ENCODE results near the gene TEX53.

TEX53 gene

DNA sequence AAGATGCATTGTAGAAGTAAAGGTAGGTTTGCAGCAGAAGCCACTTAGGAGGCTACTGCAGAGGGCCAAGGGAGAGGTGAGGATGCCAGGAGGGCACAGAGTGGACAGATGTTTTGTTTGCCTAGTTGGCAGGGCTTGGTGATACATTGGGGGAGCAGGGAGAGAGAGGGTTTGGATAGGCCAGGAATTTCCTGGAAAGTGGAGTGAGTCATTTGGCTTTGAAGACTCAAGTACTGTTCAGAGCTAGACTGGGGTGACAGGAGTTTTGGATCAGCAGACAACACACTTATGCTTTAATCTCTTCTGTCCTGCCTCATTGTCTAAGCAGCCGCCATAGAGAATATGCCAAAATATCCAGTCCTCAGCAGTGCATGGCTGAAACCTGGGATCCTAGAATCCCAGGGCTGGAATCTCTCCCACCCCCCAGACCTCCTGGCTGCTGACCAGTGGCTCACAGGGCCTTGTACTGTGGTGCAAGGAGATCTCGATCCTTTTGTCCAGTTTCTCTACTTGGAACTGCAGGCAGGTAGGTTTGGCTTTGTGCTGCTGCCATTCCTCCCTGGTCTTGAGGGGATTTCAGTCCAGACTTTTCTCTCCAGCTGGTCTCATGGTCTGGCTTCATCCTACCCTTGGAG is 35.5 kb downstream of the TEX53 start:
- Histone ChIP-seq H3K27me3 (ENCODE audit: insufficient read depth, insufficient read length) (no peaks in the 10 kb centered on the region), H3K4me3 (ENCODE audit: insufficient read length, low read depth) (no peak overlapping the region), H3K4me1 (ENCODE audit: insufficient read depth, insufficient read length) (no peaks in the 10 kb centered on the region), H3K9ac (ENCODE audit: insufficient read length, low read depth) (no peak overlapping the region), H3K36me3 (ENCODE audit: insufficient read depth, insufficient read length, low read length) (peaks cover 17% of the 10 kb centered on the region), H3K9me3 (ENCODE audit: insufficient read depth, low read length) (no peaks in the 10 kb centered on the region)
- TF ChIP-seq SUZ12 (IDR thresholded peaks at IDR 0.05; ENCODE audit: extremely low read depth, insufficient read depth, insufficient read length): no peak
- TF ChIP-seq ZNF274 (IDR thresholded peaks at IDR 0.05; ENCODE audit: low read depth, low read length): no peak
- no peak for TF ChIP-seq YY1 (IDR thresholded peaks at IDR 0.05; ENCODE audit: insufficient read depth, insufficient read length)
- no peak for DNase-seq (ENCODE audit: low read depth, low spot score)

DNA sequence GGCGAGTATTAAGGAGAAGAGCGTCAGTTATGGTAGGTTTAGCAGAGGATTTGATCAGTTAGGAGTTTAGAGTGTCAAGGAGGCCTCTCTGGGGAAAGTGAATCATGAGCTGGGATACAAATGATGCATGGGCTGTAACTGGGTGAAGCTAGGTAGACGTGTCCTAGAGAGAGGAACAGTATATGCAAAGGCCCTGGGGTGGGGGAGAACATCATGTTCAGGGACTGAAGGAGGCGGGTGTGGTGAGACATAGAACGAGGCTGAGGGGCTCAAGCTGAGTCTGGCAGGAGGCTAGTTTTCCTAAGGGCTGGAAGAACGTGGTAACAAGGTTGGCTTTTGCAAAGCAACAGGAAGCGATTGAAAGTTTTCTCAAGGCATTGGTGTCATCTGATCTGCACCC is 36.0 kb downstream of the TEX53 start:
- Histone ChIP-seq H3K27me3 (ENCODE audit: insufficient read depth, insufficient read length) (no peaks in the 10 kb centered on the region), H3K4me3 (ENCODE audit: insufficient read length, low read depth) (no peak overlapping the region), H3K9me3 (ENCODE audit: insufficient read depth, low read length) (no peaks in the 10 kb centered on the region), H3K9ac (ENCODE audit: insufficient read length, low read depth) (no peak overlapping the region), H3K4me1 (ENCODE audit: insufficient read depth, insufficient read length) (no peaks in the 10 kb centered on the region), H3K36me3 (ENCODE audit: insufficient read depth, insufficient read length, low read length) (peaks cover 11% of the 10 kb centered on the region)
- TF ChIP-seq ZNF274 (IDR thresholded peaks at IDR 0.05; ENCODE audit: low read depth, low read length): no peak
- TF ChIP-seq SUZ12 (IDR thresholded peaks at IDR 0.05; ENCODE audit: extremely low read depth, insufficient read depth, insufficient read length): no peak
- TF ChIP-seq YY1 (IDR thresholded peaks at IDR 0.05; ENCODE audit: insufficient read depth, insufficient read length): no peak
- no peak for DNase-seq (ENCODE audit: low read depth, low spot score)

DNA sequence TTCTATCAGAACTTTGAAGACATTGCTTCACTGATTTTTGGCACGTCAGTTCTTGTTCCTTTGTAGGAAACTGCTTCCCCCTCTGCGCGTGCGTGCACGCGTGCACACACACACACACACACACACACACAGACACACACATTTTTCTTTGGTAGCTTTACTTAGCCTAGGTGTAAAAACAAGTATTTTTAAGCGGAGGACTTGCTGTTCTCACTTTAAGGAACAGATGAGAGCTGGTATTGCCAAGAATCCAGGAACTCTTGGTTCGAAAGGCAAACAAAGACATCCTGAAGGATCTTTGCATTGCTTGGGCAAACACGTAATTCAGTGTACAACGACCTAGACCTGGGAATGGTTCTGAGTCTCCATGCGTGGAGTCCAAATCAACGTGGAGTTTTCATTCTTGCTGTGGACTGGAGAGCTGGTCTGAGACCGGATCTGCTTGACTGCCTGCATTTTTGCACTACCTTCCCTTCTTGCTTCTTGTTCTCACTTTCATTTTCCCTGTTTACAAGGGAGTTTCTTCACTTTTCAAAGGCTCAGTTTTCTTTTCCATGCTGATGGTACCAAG is 38.3 kb downstream of the TEX53 start:
- Histone ChIP-seq H3K9me3 (ENCODE audit: insufficient read depth, low read length) (no peaks in the 10 kb centered on the region), H3K4me3 (ENCODE audit: insufficient read length, low read depth) (no peak overlapping the region), H3K9ac (ENCODE audit: insufficient read length, low read depth) (no peak overlapping the region), H3K27me3 (ENCODE audit: insufficient read depth, insufficient read length) (no peaks in the 10 kb centered on the region), H3K36me3 (ENCODE audit: insufficient read depth, insufficient read length, low read length) (peaks cover 7% of the 10 kb centered on the region), H3K4me1 (ENCODE audit: insufficient read depth, insufficient read length) (no peaks in the 10 kb centered on the region)
- DNase-seq (ENCODE audit: low read depth, low spot score): no peak
- TF ChIP-seq YY1 (IDR thresholded peaks at IDR 0.05; ENCODE audit: insufficient read depth, insufficient read length) (no peak), ZNF274 (IDR thresholded peaks at IDR 0.05; ENCODE audit: low read depth, low read length) (no peak), SUZ12 (IDR thresholded peaks at IDR 0.05; ENCODE audit: extremely low read depth, insufficient read depth, insufficient read length) (no peak)

DNA sequence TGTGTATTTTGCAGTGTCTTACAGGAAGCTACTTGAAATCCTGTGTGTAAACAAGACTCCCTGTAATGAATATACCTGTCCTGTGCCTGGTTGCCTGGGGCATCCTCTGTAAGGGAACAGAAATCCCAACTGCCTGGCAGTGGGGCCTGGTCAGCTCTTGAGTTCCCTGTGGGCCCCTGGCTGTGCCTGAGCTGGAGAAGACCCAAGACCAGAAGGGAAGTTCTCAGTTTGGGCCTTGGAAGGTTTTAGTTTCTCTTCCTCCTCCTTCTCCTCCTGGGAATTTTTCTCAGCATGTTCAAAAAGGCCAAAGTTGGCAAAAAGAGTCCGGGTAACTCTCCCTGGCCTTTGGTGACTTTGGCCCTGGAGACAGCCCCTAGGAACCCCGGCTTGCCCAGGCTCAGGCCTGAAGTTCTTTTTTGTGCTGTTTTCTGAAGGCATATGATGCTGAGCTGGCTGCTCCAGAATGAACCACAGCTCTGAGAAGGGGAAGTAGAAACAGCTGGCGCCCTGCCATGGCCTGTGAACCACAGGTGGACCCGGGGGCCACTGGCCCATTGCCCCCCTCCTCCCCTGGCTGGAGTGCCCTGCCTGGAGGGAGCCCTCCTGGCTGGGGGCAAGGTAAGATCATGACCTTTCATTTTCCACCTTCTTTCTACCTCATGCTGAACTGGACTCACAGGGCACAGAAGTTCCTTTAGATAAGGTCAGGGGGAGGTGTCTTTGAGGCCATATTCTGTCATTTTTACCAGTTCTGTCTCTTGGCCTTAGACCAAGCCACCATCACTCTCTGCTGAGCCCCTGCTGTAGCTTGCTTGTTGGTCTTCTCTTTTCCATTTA is 40.7 kb downstream of the TEX53 start:
- Histone ChIP-seq H3K4me3 (ENCODE audit: insufficient read length, low read depth) (no peak overlapping the region), H3K9me3 (ENCODE audit: insufficient read depth, low read length) (no peaks in the 10 kb centered on the region), H3K9ac (ENCODE audit: insufficient read length, low read depth) (no peak overlapping the region), H3K27me3 (ENCODE audit: insufficient read depth, insufficient read length) (no peaks in the 10 kb centered on the region), H3K36me3 (ENCODE audit: insufficient read depth, insufficient read length, low read length) (peaks cover 5% of the 10 kb centered on the region), H3K4me1 (ENCODE audit: insufficient read depth, insufficient read length) (peaks cover 6% of the 10 kb centered on the region)
- no peak for TF ChIP-seq YY1 (IDR thresholded peaks at IDR 0.05; ENCODE audit: insufficient read depth, insufficient read length)
- TF ChIP-seq SUZ12 (IDR thresholded peaks at IDR 0.05; ENCODE audit: extremely low read depth, insufficient read depth, insufficient read length): no peak
- no peak for TF ChIP-seq ZNF274 (IDR thresholded peaks at IDR 0.05; ENCODE audit: low read depth, low read length)
- no peak for DNase-seq (ENCODE audit: low read depth, low spot score)

DNA sequence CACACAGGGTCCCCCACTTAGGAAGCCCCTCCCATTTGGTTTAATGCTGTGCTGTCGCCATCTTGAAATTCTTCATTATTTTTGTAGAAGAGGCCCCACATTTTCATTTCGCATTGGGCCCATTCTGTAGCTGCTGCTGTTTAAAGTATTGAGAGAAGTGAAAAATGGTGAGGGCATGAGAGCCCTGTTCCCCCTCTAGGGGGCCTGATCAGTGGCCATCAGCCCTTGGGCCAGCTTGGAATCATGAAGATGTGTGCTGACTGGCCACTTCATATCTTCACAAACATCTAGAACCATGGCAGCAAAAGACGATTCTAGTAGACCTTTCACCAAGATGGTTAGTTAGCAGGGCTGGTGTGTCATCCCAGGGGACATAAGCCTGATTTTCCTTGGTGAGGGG is 43.2 kb downstream of the TEX53 start:
- no peak overlapping the region for H3K4me3 ChIP-seq (ENCODE audit: insufficient read length, low read depth)

DNA sequence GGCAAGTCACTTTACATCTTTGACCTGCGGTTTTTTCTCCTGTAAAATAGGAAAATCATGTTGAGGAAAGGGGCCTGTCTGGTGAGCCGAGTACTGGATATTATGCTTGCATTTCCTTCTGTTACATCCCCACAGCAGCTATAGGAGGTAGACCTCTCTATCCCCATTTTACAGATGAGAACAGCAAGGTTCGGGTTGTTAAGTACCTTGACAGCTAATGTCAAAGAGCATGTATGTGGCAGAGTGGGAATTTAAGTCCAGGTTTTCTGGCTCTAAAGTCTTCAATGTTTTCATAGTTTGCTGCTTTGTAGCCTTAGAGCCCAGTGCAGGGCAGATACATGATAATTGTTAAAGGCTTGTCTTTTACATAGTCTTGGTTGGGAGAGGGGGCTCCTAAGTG is 43.7 kb downstream of the TEX53 start:
- Histone ChIP-seq H3K4me1 (ENCODE audit: insufficient read depth, insufficient read length) (peaks cover 6% of the 10 kb centered on the region), H3K36me3 (ENCODE audit: insufficient read depth, insufficient read length, low read length) (peaks cover 5% of the 10 kb centered on the region), H3K9ac (ENCODE audit: insufficient read length, low read depth) (no peak overlapping the region), H3K4me3 (ENCODE audit: insufficient read length, low read depth) (no peak overlapping the region), H3K27me3 (ENCODE audit: insufficient read depth, insufficient read length) (peaks cover 6% of the 10 kb centered on the region), H3K9me3 (ENCODE audit: insufficient read depth, low read length) (no peaks in the 10 kb centered on the region)
- no peak for DNase-seq (ENCODE audit: low read depth, low spot score)
- no peak for TF ChIP-seq SUZ12 (IDR thresholded peaks at IDR 0.05; ENCODE audit: extremely low read depth, insufficient read depth, insufficient read length)
- no peak for TF ChIP-seq YY1 (IDR thresholded peaks at IDR 0.05; ENCODE audit: insufficient read depth, insufficient read length)
- no peak for TF ChIP-seq ZNF274 (IDR thresholded peaks at IDR 0.05; ENCODE audit: low read depth, low read length)

More for the DNA sequence above, 43.2 kb downstream of the TEX53 start:
- H3K9ac ChIP-seq (ENCODE audit: insufficient read length, low read depth): no peak overlapping the region
- H3K9me3 ChIP-seq (ENCODE audit: insufficient read depth, low read length): no peaks in the 10 kb centered on the region
- peaks cover 6% of the 10 kb centered on the region for H3K4me1 ChIP-seq (ENCODE audit: insufficient read depth, insufficient read length)
- DNase-seq (ENCODE audit: low read depth, low spot score): no peak
- peaks cover 6% of the 10 kb centered on the region for H3K27me3 ChIP-seq (ENCODE audit: insufficient read depth, insufficient read length)
- TF ChIP-seq YY1 (IDR thresholded peaks at IDR 0.05; ENCODE audit: insufficient read depth, insufficient read length): no peak
- peaks cover 5% of the 10 kb centered on the region for H3K36me3 ChIP-seq (ENCODE audit: insufficient read depth, insufficient read length, low read length)

DNA sequence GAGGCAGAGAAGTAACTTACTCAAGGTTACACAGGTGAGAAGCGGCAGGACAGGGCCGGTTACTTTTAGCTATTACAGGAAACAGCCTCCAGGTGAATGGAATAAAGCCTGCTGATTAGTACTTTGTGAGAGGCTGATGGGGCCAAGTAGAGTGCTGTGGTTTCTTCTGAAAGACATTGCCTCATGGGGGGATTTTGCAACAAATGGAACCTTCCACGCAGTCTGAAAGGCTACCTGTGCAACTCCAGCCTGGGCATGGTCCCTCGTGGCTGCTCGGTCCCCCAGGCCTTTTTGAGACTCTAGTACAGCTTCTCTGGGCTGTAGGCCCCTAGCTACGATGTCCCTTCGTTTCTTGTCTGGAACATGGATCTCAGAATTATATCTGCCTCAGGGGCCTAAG is 44.5 kb downstream of the TEX53 start:
- DNase-seq (ENCODE audit: low read depth, low spot score): no peak
- no peak overlapping the region for H3K9ac ChIP-seq (ENCODE audit: insufficient read length, low read depth)

More for the DNA sequence above, 44.5 kb downstream of the TEX53 start:
- Histone ChIP-seq H3K27me3 (ENCODE audit: insufficient read depth, insufficient read length) (peaks cover 6% of the 10 kb centered on the region), H3K4me1 (ENCODE audit: insufficient read depth, insufficient read length) (peaks cover 6% of the 10 kb centered on the region), H3K4me3 (ENCODE audit: insufficient read length, low read depth) (no peak overlapping the region), H3K9me3 (ENCODE audit: insufficient read depth, low read length) (no peaks in the 10 kb centered on the region), H3K36me3 (ENCODE audit: insufficient read depth, insufficient read length, low read length) (no peaks in the 10 kb centered on the region)
- TF ChIP-seq YY1 (IDR thresholded peaks at IDR 0.05; ENCODE audit: insufficient read depth, insufficient read length) (no peak), ZNF274 (IDR thresholded peaks at IDR 0.05; ENCODE audit: low read depth, low read length) (no peak), SUZ12 (IDR thresholded peaks at IDR 0.05; ENCODE audit: extremely low read depth, insufficient read depth, insufficient read length) (no peak)

Measured in NT2/D1 (cell line).